22Rv1 (cell line): ENCODE results near the gene ANK3.

ENCODE experiments used
- CTCF ChIP-seq: fragments of 450-650 bp; IDR thresholded peaks from 2 replicates; pipeline ENCODE4 v1.5.1; 2017; ENCODE audit warnings: mild to moderate bottlenecking
- ZFX ChIP-seq: fragments of 450-650 bp; IDR thresholded peaks from 2 replicates; pipeline ENCODE4 v1.6.1; 2017; ENCODE audit warnings: antibody characterized with exemption, borderline replicate concordance

GRCh38 chr10:60309371-60309770 lies 80.3 kb downstream of the ANK3 start:
- TF ChIP-seq ZFX = no peak
- TF ChIP-seq CTCF = no peak
